ENCODE results near the gene DAD1. TPM values are rescaled to one million over a fixed set of nuclear protein-coding genes. Genes with fewer than 3 reads are reported as not detected.

The DAD1 gene
- total RNA-seq, 1 donor from 2014 or later, result 236 TPM

DNA sequence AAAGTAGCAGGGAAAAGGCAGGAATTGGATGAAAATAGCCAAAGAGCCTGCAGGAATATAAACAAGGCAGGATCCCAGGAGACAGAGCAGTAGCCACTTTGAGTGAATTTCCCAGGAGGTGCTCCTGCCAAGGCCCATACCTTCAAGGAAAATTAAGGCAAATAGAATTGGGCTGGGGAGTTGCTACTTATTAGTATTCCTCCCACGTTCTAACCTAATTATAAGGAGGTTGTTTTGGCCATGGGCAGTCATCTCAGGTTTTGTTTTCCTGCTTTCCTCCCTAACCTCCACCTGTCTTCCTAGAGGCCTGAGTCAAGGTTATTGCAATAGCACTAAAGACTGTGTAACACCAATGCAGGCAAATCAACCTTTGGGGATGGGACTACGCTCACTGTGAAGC lies 73.1 kb downstream of the DAD1 start:
- Histone ChIP-seq H3K27me3 (ENCODE audit: control insufficient read depth, insufficient read depth, low read length) (no peaks in the 10 kb centered on the region), H3K4me3 (ENCODE audit: low read depth, low read length) (no peak overlapping the region), H3K36me3 (ENCODE audit: control insufficient read depth, insufficient read depth, low read length) (no peaks in the 10 kb centered on the region)
- TF ChIP-seq, protein P1, sequence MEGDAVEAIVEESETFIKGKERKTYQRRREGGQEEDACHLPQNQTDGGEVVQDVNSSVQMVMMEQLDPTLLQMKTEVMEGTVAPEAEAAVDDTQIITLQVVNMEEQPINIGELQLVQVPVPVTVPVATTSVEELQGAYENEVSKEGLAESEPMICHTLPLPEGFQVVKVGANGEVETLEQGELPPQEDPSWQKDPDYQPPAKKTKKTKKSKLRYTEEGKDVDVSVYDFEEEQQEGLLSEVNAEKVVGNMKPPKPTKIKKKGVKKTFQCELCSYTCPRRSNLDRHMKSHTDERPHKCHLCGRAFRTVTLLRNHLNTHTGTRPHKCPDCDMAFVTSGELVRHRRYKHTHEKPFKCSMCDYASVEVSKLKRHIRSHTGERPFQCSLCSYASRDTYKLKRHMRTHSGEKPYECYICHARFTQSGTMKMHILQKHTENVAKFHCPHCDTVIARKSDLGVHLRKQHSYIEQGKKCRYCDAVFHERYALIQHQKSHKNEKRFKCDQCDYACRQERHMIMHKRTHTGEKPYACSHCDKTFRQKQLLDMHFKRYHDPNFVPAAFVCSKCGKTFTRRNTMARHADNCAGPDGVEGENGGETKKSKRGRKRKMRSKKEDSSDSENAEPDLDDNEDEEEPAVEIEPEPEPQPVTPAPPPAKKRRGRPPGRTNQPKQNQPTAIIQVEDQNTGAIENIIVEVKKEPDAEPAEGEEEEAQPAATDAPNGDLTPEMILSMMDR (IDR thresholded peaks at IDR 0.05; ENCODE audit: insufficient read depth, low read length, severe bottlenecking), result no peak
- DNase-seq (ENCODE audit: low read depth) (no peak), FAIRE-seq (no peak)

Other genes with a start within 250 kb of the DAD1 start
- 5.3 and 8.2 TPM in 2 replicates for gene ABHD4, start 9.1 kb upstream of the DAD1 start, total RNA-seq
- gene OR6J1, start 55.1 kb upstream of the DAD1 start, total RNA-seq, result not detected in 2 replicates
- gene OXA1L, start 177.5 kb upstream of the DAD1 start, total RNA-seq, result 25.6 and 29.2 TPM in 2 replicates
- gene SLC7A7, start 226.2 kb upstream of the DAD1 start, total RNA-seq, result 0.51 and 0.79 TPM in 2 replicates
- gene MRPL52, start 240.7 kb upstream of the DAD1 start, total RNA-seq, result 33.2 and 38.7 TPM in 2 replicates
- 126 and 140 TPM in 2 replicates for gene MMP14, start 247.4 kb upstream of the DAD1 start, total RNA-seq